Stomach (tissue), 9 donors: ENCODE measurements around the gene TFEB. TPM values are rescaled to one million over a fixed set of nuclear protein-coding genes. Genes with fewer than 3 reads are reported as not detected.

Experiments used
- DNase-seq, 2 donors: peaks; one replicate each; pipeline versions ENCODE4 v3.0.0 to v3.0.0-alpha.2; 2013 to 2019
- H3K27ac ChIP-seq, 5 donors: fragments of 200-600 bp in 4 of 5; sonication (generic) in 4 of 5; one replicate each; pipeline ENCODE4 v1.5.1; 2013 to 2019; ENCODE audit warnings: mild to moderate bottlenecking in 1 of 5, moderate library complexity in 1 of 5
- H3K27me3 ChIP-seq, 3 donors: fragments of 200-600 bp; sonication (generic); one replicate each; pipeline ENCODE4 v1.5.1; 2017 to 2019; ENCODE audit warnings: mixed run types in 1 of 3
- H3K36me3 ChIP-seq, 4 donors: fragments of 200-600 bp; sonication (generic); 1 replicate in 3 of 4; 2 replicates in 1 of 4; pipeline ENCODE4 v1.5.1; 2016 to 2019
- H3K4me1 ChIP-seq, 4 donors: fragments of 200-600 bp; sonication (generic); one replicate each; pipeline ENCODE4 v1.5.1; 2016 to 2019
- H3K4me3 ChIP-seq, 4 donors: fragments of 200-600 bp; sonication (generic) in 3 of 4; one replicate each; pipeline ENCODE4 v1.5.1; 2016 to 2019; ENCODE audit warnings: mild to moderate bottlenecking in 1 of 4
- H3K9me3 ChIP-seq, 4 donors: fragments of 200-600 bp; sonication (generic); one replicate each; pipeline ENCODE4 v1.5.1; 2016 to 2019
- EP300 ChIP-seq: sonication (generic); formaldehyde crosslinking; IDR thresholded peaks from one replicate; pipeline ENCODE4 v1.6.1; 2017; ENCODE audit warnings: antibody characterized with exemption
- POLR2A ChIP-seq, 4 donors: fragments of 450-650 bp; IDR thresholded peaks; one replicate each; pipeline ENCODE4 v1.6.1; 2016; ENCODE audit warnings: antibody characterized with exemption in 4 of 4, control low read depth in 2 of 4, mild to moderate bottlenecking in 1 of 4, moderate library complexity in 1 of 4
- POLR2AphosphoS5 ChIP-seq, 3 donors: sonication (generic); formaldehyde crosslinking; IDR thresholded peaks; one replicate each; pipeline ENCODE4 v1.6.1; 2016; ENCODE audit warnings: antibody characterized with exemption in 3 of 3
- WGBS, 5 donors: extraction: QIAGEN DNeasy Blood & Tissue Kit in 3 of 5; methylation state at CpG; one replicate each; pipeline versions ENCODE4 v1.1.5 to v1.1.7; 2013 to 2018; 5-methylcytosine and 5-hydroxymethylcytosine counted together
- intact Hi-C: fragments of 100-400 bp; cut with DNase I; formaldehyde crosslinking; loops from one replicate; pipeline ENCODE4 v1.15.1; 2023; ENCODE audit warnings: low total_unique reads
- polyA plus RNA-seq, 3 donors: library from polyadenylated mRNA; stranded (reverse); fragments of 200-250 nt; gene quantifications; one replicate each; pipeline ENCODE4 v1.2.3, GENCODE V29; 2013
- total RNA-seq, 5 donors: library from RNA; depleted of rRNA; stranded (reverse); fragments of >200 nt; gene quantifications; one replicate each; pipeline versions ENCODE4 v1.1.0 to v1.2.3, GENCODE V29; 2014 to 2016
- TF ChIP-seq, protein P1 (sequence below), 7 experiments: fragments of 450-650 bp in 4 of 7; fragments of 200-600 bp in 3 of 7; sonication (generic) in 3 of 7; IDR thresholded peaks; one replicate each; pipeline ENCODE4 v1.5.1; 2016 to 2019; ENCODE audit warnings: antibody characterized with exemption in 7 of 7, control low read depth in 2 of 7, mild to moderate bottlenecking in 1 of 7
- donor health status: healthy with polysubstance abuse.
- donor health status: Bipolar disorder and iron deficiency.
- donor health status: healthy.

Gene TFEB
- total and polyA plus RNA-seq, 8 donors: 6.4 to 130 (median 13.5) TPM

DNA sequence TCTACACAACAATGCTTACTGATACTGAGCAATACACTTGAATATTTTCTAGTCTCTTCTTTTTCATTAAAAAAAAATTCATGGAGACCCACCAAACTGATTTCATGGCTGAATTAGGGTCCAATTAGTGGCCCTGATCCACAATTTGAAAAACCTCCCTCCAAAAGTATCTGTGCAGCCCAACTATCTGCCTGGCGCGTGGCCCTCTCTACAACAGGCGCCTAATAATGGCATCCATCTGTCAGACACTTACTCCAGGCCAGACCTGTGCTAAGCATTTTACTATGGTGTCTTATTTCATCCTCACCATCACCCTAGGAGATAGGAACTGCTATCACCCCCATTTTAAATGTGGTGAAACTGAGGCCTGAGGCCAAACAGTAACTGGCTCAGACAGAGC lies 14.0 kb downstream of the TFEB start:
- no peak overlapping the region for H3K4me3 ChIP-seq
- no peak for DNase-seq
- peaks cover 0 to 4% (median 0%) of the 10 kb centered on the region in 4 donors for H3K36me3 ChIP-seq
- no peak overlapping the region for H3K27ac ChIP-seq
- no peaks in the 10 kb centered on the region for H3K27me3 ChIP-seq
- intact Hi-C loops: no loop called here
- TF ChIP-seq, protein P1, sequence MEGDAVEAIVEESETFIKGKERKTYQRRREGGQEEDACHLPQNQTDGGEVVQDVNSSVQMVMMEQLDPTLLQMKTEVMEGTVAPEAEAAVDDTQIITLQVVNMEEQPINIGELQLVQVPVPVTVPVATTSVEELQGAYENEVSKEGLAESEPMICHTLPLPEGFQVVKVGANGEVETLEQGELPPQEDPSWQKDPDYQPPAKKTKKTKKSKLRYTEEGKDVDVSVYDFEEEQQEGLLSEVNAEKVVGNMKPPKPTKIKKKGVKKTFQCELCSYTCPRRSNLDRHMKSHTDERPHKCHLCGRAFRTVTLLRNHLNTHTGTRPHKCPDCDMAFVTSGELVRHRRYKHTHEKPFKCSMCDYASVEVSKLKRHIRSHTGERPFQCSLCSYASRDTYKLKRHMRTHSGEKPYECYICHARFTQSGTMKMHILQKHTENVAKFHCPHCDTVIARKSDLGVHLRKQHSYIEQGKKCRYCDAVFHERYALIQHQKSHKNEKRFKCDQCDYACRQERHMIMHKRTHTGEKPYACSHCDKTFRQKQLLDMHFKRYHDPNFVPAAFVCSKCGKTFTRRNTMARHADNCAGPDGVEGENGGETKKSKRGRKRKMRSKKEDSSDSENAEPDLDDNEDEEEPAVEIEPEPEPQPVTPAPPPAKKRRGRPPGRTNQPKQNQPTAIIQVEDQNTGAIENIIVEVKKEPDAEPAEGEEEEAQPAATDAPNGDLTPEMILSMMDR (IDR thresholded peaks at IDR 0.05): no peak
- TF ChIP-seq POLR2A (IDR thresholded peaks at IDR 0.05) (no peak), EP300 (no peak), POLR2AphosphoS5 (IDR thresholded peaks at IDR 0.05) (no peak)
- 91 to 100% (median 97%) methylated on average over 3 of the region's 3 CpGs for WGBS, 5 donors
- no peaks in the 10 kb centered on the region for H3K9me3 ChIP-seq
- H3K4me1 ChIP-seq: peaks cover 39 to 89% (median 53%) of the 10 kb centered on the region in 4 donors

- WGBS, 5 donors: 87 to 98% (median 92%) methylated on average over 2 of the region's 2 CpGs
- no peak overlapping the region for H3K27ac ChIP-seq
- H3K4me3 ChIP-seq: no peak overlapping the region
- H3K27me3 ChIP-seq: no peaks in the 10 kb centered on the region
- DNase-seq: no peak
- H3K36me3 ChIP-seq: peaks cover 0 to 1% (median 0%) of the 10 kb centered on the region in 4 donors
- intact Hi-C loops: no loop called here
- no peaks in the 10 kb centered on the region for H3K9me3 ChIP-seq
- peaks cover 41 to 89% (median 58%) of the 10 kb centered on the region in 4 donors for H3K4me1 ChIP-seq
- TF ChIP-seq, protein P1 (IDR thresholded peaks at IDR 0.05): no peak
- no peak for TF ChIP-seq POLR2AphosphoS5 (IDR thresholded peaks at IDR 0.05)
- TF ChIP-seq POLR2A (IDR thresholded peaks at IDR 0.05): no peak
- TF ChIP-seq EP300: no peak
Measured at GRCh38 chr6:41720783-41721182, 14.6 kb downstream of the TFEB start.

GRCh38 chr6:41720262-41720620 lies 15.2 kb downstream of the TFEB start:
- H3K27me3 ChIP-seq: no peaks in the 10 kb centered on the region

GRCh38 chr6:41719436-41720261 lies 15.8 kb downstream of the TFEB start:
- H3K27ac ChIP-seq: no peak overlapping the region
- peaks cover 36 to 86% (median 57%) of the 10 kb centered on the region in 4 donors for H3K4me1 ChIP-seq

More at GRCh38 chr6:41720262-41720620, 15.2 kb downstream of the TFEB start:
- 80 to 100% (median 88%) methylated on average over 2 to 3 of the region's 3 CpGs for WGBS, 5 donors
- H3K9me3 ChIP-seq: no peaks in the 10 kb centered on the region
- DNase-seq: no peak
- H3K27ac ChIP-seq: no peak overlapping the region
- peaks cover 40 to 86% (median 57%) of the 10 kb centered on the region in 4 donors for H3K4me1 ChIP-seq
- no peak for TF ChIP-seq POLR2A (IDR thresholded peaks at IDR 0.05)
- TF ChIP-seq POLR2AphosphoS5 (IDR thresholded peaks at IDR 0.05): no peak
- TF ChIP-seq, protein P1 (IDR thresholded peaks at IDR 0.05): no peak
- TF ChIP-seq EP300: no peak
- no peak overlapping the region for H3K4me3 ChIP-seq
- intact Hi-C loops: no loop called here
- H3K36me3 ChIP-seq: no peaks in the 10 kb centered on the region

More at GRCh38 chr6:41719436-41720261, 15.8 kb downstream of the TFEB start:
- H3K9me3 ChIP-seq: no peaks in the 10 kb centered on the region
- intact Hi-C loops: no loop called here
- WGBS, 5 donors: 56 to 91% (median 78%) methylated on average over 7 of the region's 7 CpGs
- no peak overlapping the region for H3K4me3 ChIP-seq
- TF ChIP-seq EP300: no peak
- TF ChIP-seq POLR2A (IDR thresholded peaks at IDR 0.05): no peak
- TF ChIP-seq, protein P1 (IDR thresholded peaks at IDR 0.05): no peak
- TF ChIP-seq POLR2AphosphoS5 (IDR thresholded peaks at IDR 0.05): no peak
- no peaks in the 10 kb centered on the region for H3K27me3 ChIP-seq
- H3K36me3 ChIP-seq: no peaks in the 10 kb centered on the region
- no peak for DNase-seq
